ENCODE measurements around the gene TAX1BP1. TPM values are rescaled to one million over a fixed set of nuclear protein-coding genes. Genes with fewer than 3 reads are reported as not detected.

TAX1BP1 gene
- total RNA-seq, 1 experiment from 2014 or later: 65.3 TPM

GRCh38 chr7:27872356-27873275 lies 132.7 kb downstream of the TAX1BP1 start:
- Histone ChIP-seq H3K4me2 (ENCODE audit: low read depth, low read length, poor library complexity, severe bottlenecking) (no peak overlapping the region), H3K79me2 (ENCODE audit: low read length) (no peaks in the 10 kb centered on the region), H3K27me3 (ENCODE audit: low read length) (no peaks in the 10 kb centered on the region), H3K9ac (ENCODE audit: low read length) (no peak overlapping the region), H3K9me2 (replicated peaks; ENCODE audit: insufficient read depth, low read length) (no peaks in the 10 kb centered on the region), H4K20me1 (ENCODE audit: insufficient read depth, low read depth, low read length) (0 out of 2 replicates have a peak, but pooled peaks cover 3% of the 10 kb centered on the region), H3K27ac (ENCODE audit: low read length) (no peak overlapping the region), H3K9me3 (ENCODE audit: low read length) (no peaks in the 10 kb centered on the region), H3K36me3 (ENCODE audit: insufficient read depth, low read length) (no peaks in the 10 kb centered on the region), H2AFZ (ENCODE audit: low read length) (no peak overlapping the region), H3K4me1 (ENCODE audit: low read length) (no peaks in the 10 kb centered on the region), H3K4me3 (ENCODE audit: low read length) (no peak overlapping the region)
- DNase-seq: no peak

- Histone ChIP-seq H3K9me2 (replicated peaks; ENCODE audit: insufficient read depth, low read length) (no peaks in the 10 kb centered on the region), H4K20me1 (ENCODE audit: insufficient read depth, low read depth, low read length) (0 out of 2 replicates have a peak, but pooled peaks cover 5% of the 10 kb centered on the region), H3K4me1 (ENCODE audit: low read length) (no peaks in the 10 kb centered on the region), H3K9ac (ENCODE audit: low read length) (no peak overlapping the region), H3K4me3 (ENCODE audit: low read length) (no peak overlapping the region), H2AFZ (ENCODE audit: low read length) (no peak overlapping the region), H3K4me2 (ENCODE audit: low read depth, low read length, poor library complexity, severe bottlenecking) (no peak overlapping the region), H3K27me3 (ENCODE audit: low read length) (no peaks in the 10 kb centered on the region), H3K36me3 (ENCODE audit: insufficient read depth, low read length) (no peaks in the 10 kb centered on the region), H3K9me3 (ENCODE audit: low read length) (no peaks in the 10 kb centered on the region), H3K79me2 (ENCODE audit: low read length) (no peaks in the 10 kb centered on the region), H3K27ac (ENCODE audit: low read length) (no peak overlapping the region)
- DNase-seq: no peak
Measured at GRCh38 chr7:27873981-27874957, 134.3 kb downstream of the TAX1BP1 start.

GRCh38 chr7:27875061-27875460 lies 135.1 kb downstream of the TAX1BP1 start:
- Histone ChIP-seq H3K27me3 (ENCODE audit: low read length) (no peaks in the 10 kb centered on the region), H3K27ac (ENCODE audit: low read length) (no peak overlapping the region), H4K20me1 (ENCODE audit: insufficient read depth, low read depth, low read length) (0 out of 2 replicates have a peak, but pooled peaks cover 6% of the 10 kb centered on the region)

GRCh38 chr7:27875832-27876231 lies 135.9 kb downstream of the TAX1BP1 start:
- H3K27me3 ChIP-seq (ENCODE audit: low read length): no peaks in the 10 kb centered on the region
- H3K79me2 ChIP-seq (ENCODE audit: low read length): no peaks in the 10 kb centered on the region
- H3K36me3 ChIP-seq (ENCODE audit: insufficient read depth, low read length): no peaks in the 10 kb centered on the region
- H4K20me1 ChIP-seq (ENCODE audit: insufficient read depth, low read depth, low read length): 0 out of 2 replicates have a peak, but pooled peaks cover 6% of the 10 kb centered on the region
- H3K27ac ChIP-seq (ENCODE audit: low read length): no peak overlapping the region
- H2AFZ ChIP-seq (ENCODE audit: low read length): no peak overlapping the region
- no peak overlapping the region for H3K9ac ChIP-seq (ENCODE audit: low read length)
- H3K4me3 ChIP-seq (ENCODE audit: low read length): no peak overlapping the region
- H3K4me1 ChIP-seq (ENCODE audit: low read length): no peaks in the 10 kb centered on the region
- H3K9me3 ChIP-seq (ENCODE audit: low read length): no peaks in the 10 kb centered on the region
- DNase-seq: no peak
- no peak overlapping the region for H3K4me2 ChIP-seq (ENCODE audit: low read depth, low read length, poor library complexity, severe bottlenecking)
- H3K9me2 ChIP-seq (replicated peaks; ENCODE audit: insufficient read depth, low read length): no peaks in the 10 kb centered on the region

More at GRCh38 chr7:27875061-27875460, 135.1 kb downstream of the TAX1BP1 start:
- H3K4me1 ChIP-seq (ENCODE audit: low read length): no peaks in the 10 kb centered on the region
- H2AFZ ChIP-seq (ENCODE audit: low read length): no peak overlapping the region
- DNase-seq: no peak
- no peaks in the 10 kb centered on the region for H3K9me3 ChIP-seq (ENCODE audit: low read length)
- no peaks in the 10 kb centered on the region for H3K36me3 ChIP-seq (ENCODE audit: insufficient read depth, low read length)
- no peak overlapping the region for H3K9ac ChIP-seq (ENCODE audit: low read length)
- no peak overlapping the region for H3K4me2 ChIP-seq (ENCODE audit: low read depth, low read length, poor library complexity, severe bottlenecking)
- no peak overlapping the region for H3K4me3 ChIP-seq (ENCODE audit: low read length)
- no peaks in the 10 kb centered on the region for H3K79me2 ChIP-seq (ENCODE audit: low read length)
- H3K9me2 ChIP-seq (replicated peaks; ENCODE audit: insufficient read depth, low read length): no peaks in the 10 kb centered on the region

- no peak overlapping the region for H2AFZ ChIP-seq (ENCODE audit: low read length)
- no peak overlapping the region for H3K4me3 ChIP-seq (ENCODE audit: low read length)
- no peak overlapping the region for H3K4me2 ChIP-seq (ENCODE audit: low read depth, low read length, poor library complexity, severe bottlenecking)
- H3K9me3 ChIP-seq (ENCODE audit: low read length): no peaks in the 10 kb centered on the region
- no peaks in the 10 kb centered on the region for H3K36me3 ChIP-seq (ENCODE audit: insufficient read depth, low read length)
- no peak overlapping the region for H3K27ac ChIP-seq (ENCODE audit: low read length)
- H3K27me3 ChIP-seq (ENCODE audit: low read length): no peaks in the 10 kb centered on the region
- 0 out of 2 replicates have a peak, but pooled peaks cover 6% of the 10 kb centered on the region for H4K20me1 ChIP-seq (ENCODE audit: insufficient read depth, low read depth, low read length)
- H3K79me2 ChIP-seq (ENCODE audit: low read length): no peaks in the 10 kb centered on the region
- H3K4me1 ChIP-seq (ENCODE audit: low read length): no peaks in the 10 kb centered on the region
- no peaks in the 10 kb centered on the region for H3K9me2 ChIP-seq (replicated peaks; ENCODE audit: insufficient read depth, low read length)
- H3K9ac ChIP-seq (ENCODE audit: low read length): no peak overlapping the region
- DNase-seq: no peak
Measured at GRCh38 chr7:27876756-27877155, 136.8 kb downstream of the TAX1BP1 start.

Other genes starting within 250 kb of the TAX1BP1 start
- 30.1 and 36.4 TPM in 2 replicates for gene HIBADH, start 77.3 kb upstream of the TAX1BP1 start, total RNA-seq (2014; rRNA removed; shearing (Covaris generic); ENCODE audit: low replicate concordance)

Data from Karpas-422 (cell line).